CD4-positive, alpha-beta T cell treated with Interferon gamma for 1 hour (primary cell): ENCODE data around the gene ETV5.

Source experiments
- DNase-seq: peaks from one replicate; pipeline ENCODE4 v3.0.0-alpha.2; 2020

ETV5 gene

GRCh38 chr3:186108941-186109865 lies at the start of gene ETV5:
Gene ETV5, minus strand, starts transcription at chr3:186109089. Its CDS starts 3,221 bp downstream, at chr3:186105868.
- DNase-seq = peak; percentile 96

GRCh38 chr3:186154641-186155040 lies 45.8 kb upstream of the ETV5 start:
- no peak for DNase-seq

- peak; percentile 39 for DNase-seq
Measured at GRCh38 chr3:186152889-186153292, 44.0 kb upstream of the ETV5 start.

GRCh38 chr3:186152361-186152798 lies 43.5 kb upstream of the ETV5 start:
- DNase-seq = peak; percentile 10

DNA sequence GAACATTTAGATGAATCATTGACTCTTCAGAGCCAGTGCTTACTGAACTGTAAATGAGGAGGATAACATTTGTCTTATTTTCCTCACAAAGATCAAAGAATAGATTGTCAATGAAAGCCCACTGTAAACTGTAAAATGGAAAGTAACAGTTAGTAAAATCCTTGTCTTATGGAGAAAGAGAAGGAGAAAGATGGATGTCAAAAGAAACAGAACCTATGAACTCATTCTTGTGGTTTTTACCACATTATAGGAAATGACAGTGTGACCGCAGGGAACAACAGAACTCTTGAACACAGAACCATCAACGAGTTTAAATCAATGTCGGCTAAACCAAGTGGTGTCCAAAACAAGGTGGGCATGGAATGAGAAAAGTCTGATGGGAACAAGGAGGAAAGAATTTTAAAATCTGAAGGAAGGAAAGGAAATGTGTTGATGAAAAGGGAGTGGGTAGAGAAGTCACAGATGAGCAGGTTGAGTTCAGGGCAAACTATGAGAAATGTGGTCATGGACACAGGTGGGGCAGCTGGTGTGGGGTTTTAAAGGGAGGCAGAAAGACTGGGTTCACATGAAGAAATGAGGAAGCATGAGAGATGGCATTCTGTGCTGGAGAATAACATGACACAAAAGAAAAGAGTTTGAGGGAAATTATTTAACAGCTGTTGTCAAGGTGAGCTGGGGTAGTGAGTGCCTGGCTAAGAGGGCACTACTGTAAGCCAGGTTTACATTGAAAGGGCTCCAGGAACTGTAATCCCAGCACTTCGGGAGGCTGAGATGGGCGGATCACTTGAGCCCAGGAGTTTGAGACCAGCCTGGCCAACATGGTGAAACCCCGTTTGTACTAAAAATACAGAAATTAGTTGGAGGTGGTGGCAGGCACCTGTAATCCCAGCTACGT lies 42.4 kb upstream of the ETV5 start:
- DNase-seq = peak; percentile 19

- no peak for DNase-seq
Measured at GRCh38 chr3:186150041-186150830, 41.3 kb upstream of the ETV5 start.

GRCh38 chr3:186149319-186149960 lies 40.6 kb upstream of the ETV5 start:
- DNase-seq = no peak

DNA sequence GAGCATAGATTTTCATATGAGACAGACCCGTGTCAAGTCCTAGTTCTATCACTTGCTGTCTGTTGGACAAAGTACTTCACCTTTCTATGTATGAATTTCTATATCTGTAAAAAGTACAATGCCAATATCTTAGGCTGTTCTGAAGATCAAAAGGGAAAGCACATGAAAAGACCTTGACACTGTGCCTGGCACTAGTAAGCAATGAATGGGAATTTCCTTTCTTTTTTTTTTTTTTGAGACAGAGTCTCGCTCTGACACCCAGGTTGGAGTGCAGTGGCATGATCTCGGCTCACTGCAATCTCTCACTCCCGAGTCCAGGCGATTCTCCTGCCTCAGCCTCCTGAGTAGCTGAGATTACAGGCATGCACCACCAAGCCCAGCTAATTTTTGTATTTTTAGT lies 35.4 kb upstream of the ETV5 start:
- DNase-seq = no peak

- no peak for DNase-seq
Measured at GRCh38 chr3:186143250-186143649, 34.4 kb upstream of the ETV5 start.

- no peak for DNase-seq
Measured at GRCh38 chr3:186142393-186142932, 33.6 kb upstream of the ETV5 start.

GRCh38 chr3:186141790-186142189 lies 32.9 kb upstream of the ETV5 start:
- DNase-seq = no peak

DNA sequence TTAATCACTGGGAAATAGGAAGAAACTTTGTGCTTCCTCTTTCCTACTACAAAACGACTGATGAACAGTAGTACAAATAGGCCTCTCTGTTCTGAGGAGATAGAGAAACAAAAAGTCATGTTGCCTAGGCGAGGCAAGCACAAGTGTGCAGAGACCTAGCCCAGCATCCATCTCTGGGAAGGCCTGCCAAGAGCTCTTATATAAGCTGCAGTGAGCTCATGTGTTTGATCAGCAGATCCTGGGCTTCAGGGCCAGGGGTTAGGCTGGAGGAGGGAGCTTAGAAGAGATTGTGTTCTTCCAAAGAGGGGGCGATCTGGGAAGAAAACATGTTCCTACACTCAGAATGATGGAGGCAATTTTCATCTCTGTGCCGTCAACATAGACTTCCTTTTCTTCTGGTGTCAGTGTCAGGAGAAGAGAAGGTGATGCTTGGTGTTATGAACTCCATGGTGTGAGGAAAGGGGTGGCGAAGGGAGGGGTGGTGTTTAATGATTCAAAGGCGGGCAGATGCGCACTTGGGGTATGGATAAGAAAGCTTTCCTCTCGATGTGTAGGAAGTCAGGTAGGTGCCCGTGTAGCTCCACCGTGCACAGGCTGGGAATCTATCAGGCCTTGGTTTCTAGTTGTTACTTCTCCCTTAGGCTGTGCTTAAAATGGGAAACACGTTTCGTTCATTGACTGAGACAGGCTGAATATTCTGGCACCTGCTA lies 29.5 kb upstream of the ETV5 start:
- DNase-seq = no peak

GRCh38 chr3:186137051-186137685 lies 28.3 kb upstream of the ETV5 start:
- no peak for DNase-seq

- no peak for DNase-seq
Measured at GRCh38 chr3:186133980-186134379, 25.1 kb upstream of the ETV5 start.

DNA sequence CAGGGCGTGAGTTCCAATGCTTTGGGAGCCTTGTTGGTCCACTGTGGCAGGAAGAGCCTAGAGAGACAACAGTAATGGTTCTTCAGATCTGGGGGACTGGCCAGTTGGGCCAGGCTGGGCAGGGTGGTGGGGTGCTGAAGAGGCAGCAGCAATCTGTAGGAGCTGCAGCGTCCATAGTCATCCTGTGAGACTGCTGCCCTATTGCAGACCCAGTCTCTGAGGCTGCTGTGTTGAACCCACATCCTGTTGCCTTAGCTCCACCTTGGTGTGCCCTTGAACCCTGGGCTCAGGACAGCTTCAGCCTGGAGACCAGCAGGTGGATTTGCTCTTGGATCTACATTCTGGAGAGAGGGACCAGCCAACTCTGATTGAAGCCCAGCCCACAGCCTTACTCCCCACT lies 23.6 kb upstream of the ETV5 start:
- DNase-seq = no peak

DNA sequence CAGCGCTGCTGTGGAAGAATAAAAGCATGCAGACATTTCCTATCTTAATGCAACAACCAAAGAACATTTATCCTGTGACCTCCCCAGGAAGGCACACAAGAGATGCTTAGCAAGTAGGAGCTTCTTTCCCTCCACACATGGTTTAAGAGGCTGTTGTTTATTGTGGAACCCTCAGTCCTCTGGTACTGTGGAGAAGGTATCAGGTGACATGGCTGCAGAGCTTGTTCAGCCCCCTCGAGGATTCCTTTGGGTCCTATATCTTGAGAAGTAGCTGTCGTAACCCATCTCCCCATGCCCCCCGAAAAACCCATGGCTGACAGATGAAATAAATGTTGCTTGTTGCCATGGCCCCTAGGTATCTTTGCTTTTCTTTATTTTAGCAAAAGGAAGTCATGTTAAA lies 20.3 kb upstream of the ETV5 start:
- DNase-seq = no peak

- DNase-seq = no peak
Measured at GRCh38 chr3:186128158-186128557, 19.3 kb upstream of the ETV5 start.

- DNase-seq = no peak
Measured at GRCh38 chr3:186127463-186127862, 18.6 kb upstream of the ETV5 start.

DNA sequence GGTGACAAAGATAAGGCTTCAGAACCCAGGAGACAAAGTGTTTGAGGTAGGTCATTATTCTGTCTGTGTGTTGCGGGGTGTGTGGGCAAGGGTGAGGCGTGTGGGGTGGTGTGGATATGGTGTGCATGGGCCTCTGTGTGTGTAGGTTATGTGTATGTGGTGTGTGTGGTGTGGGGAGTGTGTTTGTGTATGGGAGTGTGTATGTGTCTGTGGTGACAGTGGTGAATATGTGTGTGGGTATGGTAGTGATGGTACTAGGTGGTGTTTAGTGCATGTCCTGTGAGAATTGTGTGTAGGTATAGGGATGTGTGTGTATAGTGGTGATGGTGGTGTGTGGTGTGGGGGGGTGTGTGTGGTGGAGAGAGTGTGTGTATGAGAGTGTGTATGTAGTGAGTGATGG lies 16.2 kb upstream of the ETV5 start:
- DNase-seq = no peak

GRCh38 chr3:186124592-186124991 lies 15.7 kb upstream of the ETV5 start:
- DNase-seq = no peak

GRCh38 chr3:186123012-186123411 lies 14.1 kb upstream of the ETV5 start:
- no peak for DNase-seq
